Measurements from ENCODE around the gene PSMA3. TPM values are rescaled to one million over a fixed set of nuclear protein-coding genes. Genes with fewer than 3 reads are reported as not detected.

PSMA3 gene
- total RNA-seq, 1 experiment from 2014 or later: 203 TPM

GRCh38 chr14:58298477-58299400, 54.1 kb downstream of the PSMA3 start, which contains the start of gene ARID4A:
Gene ARID4A, plus strand, starts transcription at chr14:58298555. Its CDS starts 1,300 bp downstream, at chr14:58299855.
- ChIA-PET POLR2A (interaction anchor here (0.6 to 5.5 kb wide), 46 partner anchors 8 to 1794 kb away, joined by 3 to 134 read pairs (median 4); partner anchors contain the start of genes ACTR10, AP5M1, EXOC5 and JKAMP), CTCF (interaction anchor here (0.5 to 0.7 kb wide), 2 partner anchors 25 to 38 kb away, joined by 3 to 4 read pairs; no protein-coding TSS in a partner anchor)
- BruUV-seq (replicated peaks): no TSS peak
- Mint-ChIP-seq H3K4me3 (ENCODE audit: unreplicated experiment) (no peak within 1 kb of the TSS), H3K27me3 (ENCODE audit: insufficient read depth, unreplicated experiment) (no peaks in the 10 kb centered on the region), H3K36me3 (ENCODE audit: insufficient read depth, unreplicated experiment) (peaks cover 42% of the 10 kb centered on the region), H3K9me3 (ENCODE audit: unreplicated experiment) (no peaks in the 10 kb centered on the region), H3K4me1 (ENCODE audit: insufficient read depth, unreplicated experiment) (no peaks in the 10 kb centered on the region), H3K27ac (ENCODE audit: low read depth, unreplicated experiment) (peak within 1 kb of the TSS; percentile 91)
- no peak for DNase-seq (ENCODE audit: unreplicated experiment)
- intact Hi-C loops (cut with micrococcal nuclease): loop anchor here (2.0 to 5.0 kb wide), 2 partner anchors 54 to 64 kb away; partner anchors contain the start of gene PSMA3
- TF ChIP-seq CTCF (IDR thresholded peaks at IDR 0.05; ENCODE audit: unreplicated experiment): no peak

GRCh38 chr14:58299401-58300330, 55.0 kb downstream of the PSMA3 start:
- Mint-ChIP-seq H3K36me3 (ENCODE audit: insufficient read depth, unreplicated experiment) (peaks cover 35% of the 10 kb centered on the region), H3K4me1 (ENCODE audit: insufficient read depth, unreplicated experiment) (no peaks in the 10 kb centered on the region), H3K27ac (ENCODE audit: low read depth, unreplicated experiment) (peak overlapping the region; percentile 91), H3K9me3 (ENCODE audit: unreplicated experiment) (no peaks in the 10 kb centered on the region), H3K27me3 (ENCODE audit: insufficient read depth, unreplicated experiment) (no peaks in the 10 kb centered on the region), H3K4me3 (ENCODE audit: unreplicated experiment) (no peak overlapping the region)
- TF ChIP-seq CTCF (IDR thresholded peaks at IDR 0.05; ENCODE audit: unreplicated experiment): no peak
- ChIA-PET POLR2A (interaction anchor here (0.6 to 5.5 kb wide), 19 partner anchors 8 to 1713 kb away, joined by 3 to 134 read pairs (median 18); partner anchors contain the start of genes ACTR10, KIAA0586, PSMA3 and TIMM9), CTCF (no interaction called here)
- intact Hi-C loops (cut with micrococcal nuclease): loop anchor here (2.0 to 5.0 kb wide), 2 partner anchors 55 to 63 kb away; partner anchors contain the start of gene PSMA3
- DNase-seq (ENCODE audit: unreplicated experiment): peak; percentile 19
- TSS peak; percentile 25 for BruUV-seq (replicated peaks)

- ChIA-PET POLR2A (interaction anchor here (0.9 to 5.5 kb wide), 4 partner anchors 13 to 125 kb away, joined by 6 to 82 read pairs (median 64); partner anchors contain the start of genes KIAA0586 and TIMM9), CTCF (no interaction called here)
- no peak for TF ChIP-seq CTCF (IDR thresholded peaks at IDR 0.05; ENCODE audit: unreplicated experiment)
- H3K27me3 Mint-ChIP-seq (ENCODE audit: insufficient read depth, unreplicated experiment): no peaks in the 10 kb centered on the region
- no TSS peak for BruUV-seq (replicated peaks)
- peaks cover 37% of the 10 kb centered on the region for H3K36me3 Mint-ChIP-seq (ENCODE audit: insufficient read depth, unreplicated experiment)
- H3K4me3 Mint-ChIP-seq (ENCODE audit: unreplicated experiment): no peak overlapping the region
- H3K4me1 Mint-ChIP-seq (ENCODE audit: insufficient read depth, unreplicated experiment): no peaks in the 10 kb centered on the region
- no peak overlapping the region for H3K27ac Mint-ChIP-seq (ENCODE audit: low read depth, unreplicated experiment)
- intact Hi-C loops (cut with micrococcal nuclease): no loop called here
- H3K9me3 Mint-ChIP-seq (ENCODE audit: unreplicated experiment): no peaks in the 10 kb centered on the region
- DNase-seq (ENCODE audit: unreplicated experiment): no peak
Observed at GRCh38 chr14:58301416-58301815, 56.8 kb downstream of the PSMA3 start.
